Suprapubic skin (tissue), 3 donors: Measurements from ENCODE around the gene RPS3.

Experiments
- CTCF ChIP-seq, 2 donors: fragments of 200-600 bp in 1 of 2; fragments of 450-650 bp in 1 of 2; sonication (generic) in 1 of 2; IDR thresholded peaks; one replicate each; pipeline ENCODE4 v1.5.1; 2016 to 2019; ENCODE audit warnings: antibody characterized with exemption in 2 of 2, mild to moderate bottlenecking in 1 of 2, moderate library complexity in 1 of 2
- POLR2A ChIP-seq, 2 donors: fragments of 450-650 bp; IDR thresholded peaks; one replicate each; pipeline ENCODE4 v1.6.1; 2017; ENCODE audit warnings: antibody characterized with exemption in 2 of 2, mild to moderate bottlenecking in 2 of 2, moderate library complexity in 2 of 2

GRCh38 chr11:75380245-75380644, 19.1 kb upstream of the RPS3 start:
- TF ChIP-seq CTCF (IDR thresholded peaks at IDR 0.05) (no peak), POLR2A (IDR thresholded peaks at IDR 0.05) (no peak)
